Esophagus muscularis mucosa (tissue), 4 donors: ENCODE results near the gene APOL4.

ENCODE experiments used
- CTCF ChIP-seq, 3 experiments: fragments of 200-600 bp in 2 of 3; fragments of 450-650 bp in 1 of 3; sonication (generic) in 2 of 3; IDR thresholded peaks; one replicate each; pipeline ENCODE4 v1.5.1; 2017 to 2019; ENCODE audit warnings: antibody characterized with exemption in 3 of 3, mild to moderate bottlenecking in 2 of 3, moderate library complexity in 1 of 3
- EP300 ChIP-seq: sonication (generic); formaldehyde crosslinking; IDR thresholded peaks from one replicate; pipeline ENCODE4 v1.6.1; 2017; ENCODE audit warnings: antibody characterized with exemption
- POLR2A ChIP-seq: fragments of 450-650 bp; IDR thresholded peaks from one replicate; pipeline ENCODE4 v1.6.1; 2017; ENCODE audit warnings: antibody characterized with exemption, moderate library complexity, mild to moderate bottlenecking, low read depth
- POLR2AphosphoS5 ChIP-seq, 2 donors: sonication (generic); formaldehyde crosslinking; IDR thresholded peaks; one replicate each; pipeline ENCODE4 v1.6.1; 2017; ENCODE audit warnings: antibody characterized with exemption in 2 of 2

- TF ChIP-seq CTCF (IDR thresholded peaks at IDR 0.05) (no peak), EP300 (no peak), POLR2AphosphoS5 (IDR thresholded peaks at IDR 0.05) (no peak), POLR2A (no peak)
These were observed 2.5 kb upstream of the APOL4 start for GRCh38 chr22:36204001-36204631.
